SKM-1 (cell line): ENCODE results near the gene AGAP9.
"Not testable (repeated sequence)": the region's sequence is repeated elsewhere in the genome, so short reads cannot be mapped to it uniquely, and the experiment has no call there.

Experiments used
- DNase-seq: peaks from one replicate; lab custom pipeline; 2025; ENCODE audit not compliant: unreplicated experiment; lab: John Stamatoyannopoulos, UW

Gene AGAP9

GRCh38 chr10:47489630-47490029, 33.8 kb downstream of the AGAP9 start:
- not testable (repeated sequence) for DNase-seq

GRCh38 chr10:47485943-47486342, 37.5 kb downstream of the AGAP9 start:
- DNase-seq: not testable (repeated sequence)

- DNase-seq: not testable (repeated sequence)
These were observed 38.7 kb downstream of the AGAP9 start for GRCh38 chr10:47484786-47485185.

- DNase-seq: not testable (repeated sequence)
These were observed 39.5 kb downstream of the AGAP9 start, which contains the start of gene ANXA8 for GRCh38 chr10:47483923-47484322. Gene ANXA8 (minus strand): TSS chr10:47484115. CDS start chr10:47483933, 182 bp downstream.

- not testable (repeated sequence) for DNase-seq
These were observed 41.1 kb downstream of the AGAP9 start for GRCh38 chr10:47482367-47482766.

GRCh38 chr10:47481768-47482181, 41.7 kb downstream of the AGAP9 start:
- not testable (repeated sequence) for DNase-seq

GRCh38 chr10:47481182-47481766, 42.2 kb downstream of the AGAP9 start:
- DNase-seq: not testable (repeated sequence)

- DNase-seq: not testable (repeated sequence)
These were observed 43.3 kb downstream of the AGAP9 start for GRCh38 chr10:47480133-47480532.

- DNase-seq: not testable (repeated sequence)
These were observed 45.3 kb downstream of the AGAP9 start for GRCh38 chr10:47478114-47478513.

GRCh38 chr10:47477078-47477477, 46.4 kb downstream of the AGAP9 start:
- not testable (repeated sequence) for DNase-seq

- DNase-seq: not testable (repeated sequence)
These were observed 48.3 kb downstream of the AGAP9 start for GRCh38 chr10:47475101-47475500.

GRCh38 chr10:47473516-47473915, 49.9 kb downstream of the AGAP9 start:
- not testable (repeated sequence) for DNase-seq

- not testable (repeated sequence) for DNase-seq
These were observed 50.8 kb downstream of the AGAP9 start for GRCh38 chr10:47472647-47473046.

GRCh38 chr10:47472072-47472471, 51.4 kb downstream of the AGAP9 start:
- not testable (repeated sequence) for DNase-seq

- not testable (repeated sequence) for DNase-seq
These were observed 54.5 kb downstream of the AGAP9 start for GRCh38 chr10:47468731-47469528.

GRCh38 chr10:47467957-47468356, 55.5 kb downstream of the AGAP9 start:
- DNase-seq: not testable (repeated sequence)

GRCh38 chr10:47467458-47467857, 56.0 kb downstream of the AGAP9 start:
- DNase-seq: not testable (repeated sequence)

GRCh38 chr10:47465216-47465917, 58.1 kb downstream of the AGAP9 start:
- not testable (repeated sequence) for DNase-seq

- not testable (repeated sequence) for DNase-seq
These were observed 60.7 kb downstream of the AGAP9 start for GRCh38 chr10:47462577-47463358.

GRCh38 chr10:47461261-47461687, 62.2 kb downstream of the AGAP9 start:
- not testable (repeated sequence) for DNase-seq
